HS-27A (cell line): ENCODE results near the gene VAV2.

ENCODE experiments used
- DNase-seq: peaks from one replicate; pipeline ENCODE4 v3.0.0-alpha.2; 2012; ENCODE audit warnings: low read depth, missing footprints

VAV2 gene

DNA sequence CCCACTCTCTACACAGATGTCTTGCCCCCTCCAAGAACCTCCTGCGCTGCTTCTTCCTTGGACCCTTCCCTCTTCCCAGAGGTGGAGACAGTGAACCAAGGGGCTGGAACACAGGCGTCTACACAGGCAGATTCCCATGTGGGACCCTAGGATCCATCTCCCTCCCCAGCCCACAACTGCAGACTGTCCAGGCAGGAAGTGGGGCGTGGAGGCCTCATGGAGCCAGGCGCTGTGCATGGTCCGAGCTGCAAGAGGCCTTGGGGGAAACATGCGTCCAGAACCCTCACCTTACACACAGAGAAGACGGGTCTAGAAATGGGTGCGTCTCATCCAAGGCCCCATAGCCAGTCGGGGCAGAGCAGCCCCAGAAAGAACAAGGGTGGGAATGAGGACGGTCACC is 117.5 kb downstream of the VAV2 start:
- no peak for DNase-seq

DNA sequence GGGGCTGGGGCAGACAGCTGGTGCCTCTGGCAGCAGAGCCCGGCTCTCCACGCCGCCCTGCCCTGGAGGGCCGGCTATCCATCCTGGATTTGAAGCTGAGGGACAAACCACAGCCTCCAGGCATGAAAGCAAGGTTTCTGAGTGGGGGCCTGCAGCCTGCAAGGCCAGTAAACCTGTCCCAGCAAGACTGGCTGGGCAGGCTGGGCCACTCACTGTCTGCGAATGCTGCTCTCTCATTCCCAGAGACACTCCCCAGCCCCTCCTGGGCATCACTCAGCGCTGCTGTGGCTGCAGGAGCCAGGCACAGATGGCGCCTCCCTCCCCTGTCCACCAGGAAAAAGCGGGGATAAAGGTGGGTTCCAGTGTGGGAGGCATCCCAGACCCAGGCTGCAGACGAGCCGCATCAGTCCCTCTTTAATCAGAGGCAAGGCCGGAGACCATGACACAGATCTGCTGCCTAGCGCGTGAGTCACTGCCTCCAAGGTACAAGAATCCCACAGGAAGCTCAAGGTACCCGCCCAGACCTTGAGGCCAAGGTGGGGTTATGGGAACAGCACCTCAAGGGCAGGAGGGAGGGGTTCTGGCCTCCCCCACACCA is 118.0 kb downstream of the VAV2 start:
- DNase-seq = no peak

DNA sequence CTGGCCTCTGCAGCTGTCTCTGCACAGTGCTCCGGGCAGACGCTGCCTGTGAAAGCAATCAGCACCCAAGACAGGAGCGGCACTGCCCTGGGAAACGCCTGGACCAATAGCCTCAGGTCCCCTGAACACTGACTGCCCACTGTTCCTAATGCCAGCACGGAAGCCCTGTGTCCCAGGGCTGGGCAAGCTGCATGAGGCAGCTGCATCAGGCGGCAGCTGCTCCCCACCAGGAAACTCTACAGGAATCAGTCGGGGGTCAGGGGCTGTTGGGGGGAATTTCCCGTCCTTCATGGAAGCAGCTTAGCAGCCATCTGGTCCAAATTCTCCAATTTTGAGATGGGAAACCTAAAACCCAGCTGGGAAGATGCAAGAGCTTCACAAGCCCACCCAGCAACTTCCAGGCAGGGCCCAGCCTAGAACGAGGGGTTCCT is 118.6 kb downstream of the VAV2 start:
- DNase-seq = no peak

DNA sequence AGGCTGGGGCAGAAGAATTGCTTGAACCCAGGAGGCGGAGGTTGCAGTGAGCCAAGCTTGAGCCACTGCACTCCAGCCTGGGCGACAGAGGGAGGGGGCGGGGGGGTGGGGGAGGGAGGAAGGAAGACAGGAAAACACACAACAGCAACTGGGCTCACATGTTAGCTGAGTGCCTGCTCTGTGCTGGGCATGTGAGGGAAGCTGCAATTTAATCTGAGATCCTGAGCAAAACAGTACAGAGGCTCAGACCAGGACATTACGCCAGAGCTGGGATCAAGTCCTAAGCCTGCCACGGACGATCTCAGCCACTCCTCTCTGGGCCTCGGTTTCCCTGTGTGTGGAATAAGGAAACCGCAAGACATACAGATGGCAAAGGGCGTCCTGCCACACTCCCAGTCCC is 119.1 kb downstream of the VAV2 start:
- DNase-seq = no peak

DNA sequence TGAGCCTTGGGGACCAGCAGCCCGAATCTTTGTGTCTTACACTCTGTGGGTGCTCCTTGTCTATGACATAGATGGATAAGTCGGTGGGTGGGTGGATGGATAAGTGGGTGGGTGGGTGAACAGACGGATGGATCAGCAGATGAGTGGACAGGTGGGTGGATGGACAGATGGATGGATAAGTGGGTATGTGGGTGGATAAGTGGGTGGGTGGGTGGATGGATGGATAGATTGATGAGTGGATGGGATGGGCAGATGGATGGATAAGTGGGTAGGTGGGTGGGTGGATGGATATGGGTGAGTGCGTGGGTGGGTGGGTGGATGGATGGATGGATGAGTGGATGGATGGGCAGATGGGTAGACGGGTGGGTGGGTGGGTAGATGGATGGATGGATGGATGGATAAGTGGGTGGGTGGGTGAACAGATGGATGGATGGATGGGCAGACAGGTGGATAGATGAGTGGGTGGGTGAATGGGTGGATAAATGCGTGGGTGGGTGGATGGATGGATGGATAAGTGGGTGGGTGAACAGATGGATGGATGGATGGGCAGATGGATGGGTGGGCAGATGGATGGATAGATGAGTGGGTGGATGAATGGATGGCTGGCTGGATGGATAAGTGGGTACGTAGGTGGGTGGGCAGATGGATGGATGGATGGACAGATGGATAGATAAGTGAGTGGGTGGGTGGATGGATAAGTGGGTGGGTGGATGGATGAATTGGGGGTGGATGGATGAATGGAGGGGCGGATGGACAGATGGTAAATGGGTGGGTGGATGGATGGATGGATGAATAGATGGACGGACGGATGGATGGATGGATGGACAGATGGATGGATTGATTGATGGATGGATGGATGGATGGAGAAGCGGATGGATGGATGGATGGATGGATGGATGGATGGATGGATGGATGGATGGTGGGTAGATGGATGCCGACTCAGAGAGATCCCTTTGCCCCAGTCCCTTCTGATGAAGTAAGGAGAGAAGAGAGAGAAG is 121.2 kb downstream of the VAV2 start:
- no peak for DNase-seq

DNA sequence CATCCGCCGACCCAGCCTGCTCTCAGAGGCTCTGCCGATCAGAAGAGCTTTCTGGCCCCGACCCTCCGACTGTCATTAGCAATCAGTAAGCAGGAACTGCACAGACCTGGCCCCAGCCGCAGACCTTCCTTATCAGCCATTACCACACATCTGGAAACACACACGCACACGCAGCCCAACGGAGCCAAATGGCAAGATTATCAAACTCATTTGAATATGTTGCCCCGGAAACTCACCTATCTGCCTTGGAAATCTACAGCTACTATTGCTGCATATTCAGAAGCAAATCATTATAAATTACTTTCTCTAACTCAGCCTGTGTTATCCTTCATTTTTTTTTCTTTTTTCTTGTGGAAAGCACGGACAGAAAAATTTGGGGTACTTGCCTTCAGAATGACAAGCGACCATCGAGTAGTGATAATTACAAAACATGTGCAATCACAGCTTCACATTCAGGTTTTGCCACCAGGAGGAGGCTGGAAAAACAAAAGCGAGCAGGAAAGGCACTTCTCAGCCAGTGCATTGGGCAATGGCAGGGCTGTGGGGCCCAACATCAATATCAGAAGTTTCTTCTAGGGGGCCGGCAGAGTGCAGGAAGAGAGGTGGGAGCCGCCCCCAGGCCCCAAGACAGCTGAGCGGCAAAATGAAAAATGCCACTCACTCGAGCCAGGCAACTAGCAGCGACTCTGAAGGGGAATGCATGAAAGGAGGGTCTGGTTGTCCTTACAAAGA is 122.3 kb downstream of the VAV2 start:
- DNase-seq = no peak

DNA sequence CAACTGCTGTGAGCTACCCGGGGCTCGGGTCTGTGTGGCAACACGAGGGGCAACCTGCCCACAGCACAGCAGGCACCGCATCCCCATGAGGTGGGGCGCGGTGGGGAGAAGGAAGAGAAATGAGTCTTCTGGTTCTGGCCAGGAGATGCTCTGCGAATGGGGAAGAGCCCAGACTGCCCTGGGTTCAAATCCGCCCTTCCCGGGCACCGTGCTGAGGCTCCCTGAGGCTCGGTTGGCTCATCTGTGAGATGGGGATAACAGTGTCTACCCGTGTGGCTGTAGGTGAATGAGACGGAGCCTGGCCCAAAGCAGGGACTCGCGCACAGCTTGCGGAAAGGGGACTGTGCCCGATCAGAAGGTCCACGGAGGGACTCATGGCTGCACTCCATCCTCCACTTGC is 123.9 kb downstream of the VAV2 start:
- DNase-seq = no peak

DNA sequence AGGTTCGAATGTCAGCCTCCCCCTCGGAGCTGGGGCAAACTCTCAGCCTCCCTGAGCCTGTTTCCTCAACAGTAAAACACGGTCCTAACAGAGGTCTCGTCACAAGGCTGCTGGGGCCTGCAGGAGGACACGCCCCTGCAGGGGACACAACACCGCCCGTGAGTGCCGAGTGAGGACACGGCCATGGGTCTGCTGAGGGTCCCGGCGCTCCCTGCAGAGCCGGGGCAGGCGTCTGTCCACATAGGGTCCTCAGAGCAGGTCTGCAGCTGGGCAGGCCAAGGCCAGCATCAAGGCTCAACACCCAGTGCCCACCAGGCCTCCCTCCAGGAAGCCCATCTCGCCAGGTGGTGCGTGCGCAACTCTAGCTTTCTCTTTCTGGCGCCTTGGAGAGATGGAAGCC is 125.2 kb downstream of the VAV2 start:
- no peak for DNase-seq

DNA sequence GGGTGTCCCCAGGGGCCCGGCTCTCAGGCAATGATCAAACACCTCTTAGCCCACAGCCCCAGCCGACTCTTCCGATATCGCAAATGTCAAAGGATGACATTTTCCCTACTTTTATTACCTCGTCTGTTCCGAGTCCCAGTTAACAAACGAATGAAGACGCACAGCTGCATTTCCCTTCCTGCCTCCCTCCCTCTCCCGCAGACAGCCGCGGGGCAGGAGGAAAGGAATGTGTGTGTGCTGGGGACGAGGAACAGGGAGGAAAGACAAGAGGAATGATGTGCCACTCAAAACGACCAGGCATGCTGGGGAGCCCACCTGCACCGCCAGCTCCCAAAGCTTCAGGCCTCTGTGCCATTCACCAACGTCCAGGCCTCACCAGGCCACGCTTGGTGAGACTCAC is 128.1 kb downstream of the VAV2 start:
- no peak for DNase-seq

DNA sequence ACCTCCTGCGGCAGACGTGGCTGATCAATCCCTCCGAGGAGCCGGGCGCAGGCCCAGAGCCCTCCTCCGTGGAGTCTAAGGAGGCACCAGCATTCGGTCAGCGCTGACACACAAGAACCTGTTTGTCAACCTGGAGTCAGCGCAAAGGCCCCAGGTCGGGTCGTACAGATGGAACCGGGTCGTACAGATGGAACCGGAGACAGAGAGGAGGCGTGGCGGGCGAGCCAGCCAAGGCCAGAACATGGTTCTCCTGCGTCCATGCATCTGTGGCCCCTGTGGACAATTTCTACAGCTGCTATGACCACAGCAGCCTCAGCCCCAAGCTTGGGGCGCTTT is 128.9 kb downstream of the VAV2 start:
- no peak for DNase-seq

DNA sequence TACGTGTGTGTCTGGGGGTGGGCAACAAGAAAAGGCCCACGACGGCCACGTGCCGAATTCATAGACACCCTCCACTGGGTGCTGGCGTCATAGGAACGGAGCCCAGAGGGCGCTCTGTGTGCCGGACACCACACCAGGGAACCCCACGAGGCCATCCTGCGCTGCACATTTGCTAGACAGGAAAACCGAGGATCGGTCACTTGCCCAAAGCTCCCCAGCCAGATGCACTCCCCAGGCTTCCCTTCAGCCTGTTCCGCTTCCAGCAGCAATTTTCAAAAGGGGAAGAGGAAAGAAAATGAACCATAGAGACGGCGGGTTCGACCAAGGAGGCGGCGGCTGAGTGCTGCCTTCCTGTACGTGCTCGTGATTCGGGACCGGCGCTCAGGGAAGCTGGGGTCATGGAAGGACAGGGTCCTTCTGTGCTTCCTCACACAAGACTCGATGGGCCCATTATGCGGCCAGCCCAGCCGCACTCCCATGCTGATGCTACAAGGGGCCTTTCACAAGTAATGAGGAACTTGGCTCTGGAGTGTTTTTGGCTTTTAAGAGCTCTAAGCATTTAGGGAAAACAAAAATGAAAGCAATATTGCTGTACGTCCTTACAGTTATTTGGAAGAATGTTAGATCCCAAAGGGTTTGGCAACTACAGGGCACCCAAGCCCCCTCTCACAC is 129.4 kb downstream of the VAV2 start:
- no peak for DNase-seq

DNA sequence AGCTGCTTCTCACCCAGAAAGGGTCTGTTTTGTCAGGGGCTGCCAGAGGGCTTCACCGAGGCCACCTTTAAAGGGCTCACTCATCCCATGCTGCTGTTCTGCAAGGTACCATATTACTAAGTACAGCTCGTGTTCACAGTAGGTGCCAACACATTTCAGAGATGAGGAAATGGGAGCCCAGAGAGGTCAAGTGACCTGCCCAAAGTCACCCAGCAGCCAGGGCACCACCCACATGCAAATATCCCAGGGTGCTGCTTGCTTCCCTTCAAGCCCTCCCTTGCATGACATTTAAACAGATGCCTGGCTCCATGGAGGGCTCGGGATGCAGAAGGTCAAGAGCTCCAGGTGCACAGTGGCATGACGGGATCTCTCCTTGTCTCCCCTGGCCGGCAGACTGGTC is 130.4 kb downstream of the VAV2 start:
- no peak for DNase-seq

DNA sequence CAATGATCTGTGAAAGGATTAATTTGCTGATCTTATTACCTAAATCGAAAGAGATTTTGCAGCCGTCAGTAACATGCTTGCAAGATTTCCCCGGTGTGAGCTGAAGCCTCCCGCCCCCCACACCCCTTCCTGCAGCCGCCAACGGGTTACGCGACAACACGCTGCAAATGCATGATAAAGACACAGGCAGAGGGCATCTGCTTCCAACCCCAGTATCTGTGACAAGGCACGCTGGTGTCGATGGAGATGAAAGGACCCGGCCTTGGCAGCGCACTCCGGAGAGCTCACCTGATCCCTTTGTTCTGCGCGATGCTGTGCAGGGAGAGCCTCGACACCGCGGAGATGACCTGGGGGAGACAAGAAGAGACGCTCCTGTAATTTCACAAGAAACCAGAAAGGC is 131.0 kb downstream of the VAV2 start:
- DNase-seq = no peak

DNA sequence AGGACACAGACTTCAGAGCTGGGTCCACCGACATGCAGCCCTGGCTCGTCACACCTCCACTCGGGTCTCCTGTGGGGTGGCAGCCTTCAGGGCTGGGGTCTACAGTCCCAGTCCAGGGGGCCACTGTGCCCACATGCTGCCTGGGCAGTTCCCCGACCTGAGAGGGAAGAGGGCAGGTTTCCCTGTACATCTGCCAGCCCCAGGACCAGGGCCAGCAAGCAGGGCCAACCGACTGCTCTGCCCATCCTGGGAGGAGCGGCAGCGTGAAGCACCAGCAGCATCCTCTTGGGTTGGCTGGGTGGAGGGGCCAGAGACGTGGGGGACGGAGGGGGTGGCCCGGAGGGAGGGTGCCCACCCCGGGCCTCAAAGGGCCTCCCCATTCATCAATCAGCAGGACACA is 133.4 kb downstream of the VAV2 start:
- DNase-seq = no peak

DNA sequence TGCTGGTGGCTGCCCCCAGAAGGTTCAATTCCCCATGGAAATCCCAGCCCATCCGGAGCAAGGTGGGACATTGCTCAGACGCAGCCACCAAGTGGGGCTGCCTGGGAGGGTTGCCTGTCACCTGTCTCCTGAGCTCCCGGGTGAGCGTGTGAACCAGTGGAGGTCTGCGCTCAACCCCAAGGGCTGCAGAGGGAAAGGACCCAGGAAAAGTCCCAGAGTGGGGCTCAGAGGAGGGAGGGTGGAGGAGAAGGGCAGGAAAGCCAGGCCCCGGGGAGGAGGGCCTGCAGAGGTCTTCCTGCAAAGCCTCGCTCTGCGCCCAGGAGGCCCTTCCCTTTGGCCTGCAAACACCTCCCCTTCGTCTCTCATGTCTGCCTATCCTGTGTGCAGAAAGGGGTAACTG is 134.5 kb downstream of the VAV2 start:
- DNase-seq = no peak

DNA sequence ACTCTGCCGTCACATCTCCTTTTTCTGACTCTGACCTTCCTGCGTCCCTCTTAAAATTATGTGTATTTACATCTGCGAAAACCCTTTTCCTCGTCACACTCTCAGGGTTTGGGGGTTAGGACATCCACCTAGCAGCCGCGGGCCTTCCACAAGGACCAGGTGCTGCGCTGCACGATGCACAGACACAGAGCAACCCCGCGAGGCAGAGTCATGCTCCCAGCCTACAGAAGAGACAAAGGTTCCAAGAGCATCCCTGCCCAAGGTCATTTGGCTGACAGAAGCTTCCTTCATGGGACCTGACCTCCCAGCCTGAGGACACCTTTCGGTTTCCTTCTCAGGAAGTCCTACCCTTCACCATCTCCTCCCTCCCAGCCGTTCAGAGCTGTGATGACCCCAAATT is 135.3 kb downstream of the VAV2 start:
- no peak for DNase-seq

DNA sequence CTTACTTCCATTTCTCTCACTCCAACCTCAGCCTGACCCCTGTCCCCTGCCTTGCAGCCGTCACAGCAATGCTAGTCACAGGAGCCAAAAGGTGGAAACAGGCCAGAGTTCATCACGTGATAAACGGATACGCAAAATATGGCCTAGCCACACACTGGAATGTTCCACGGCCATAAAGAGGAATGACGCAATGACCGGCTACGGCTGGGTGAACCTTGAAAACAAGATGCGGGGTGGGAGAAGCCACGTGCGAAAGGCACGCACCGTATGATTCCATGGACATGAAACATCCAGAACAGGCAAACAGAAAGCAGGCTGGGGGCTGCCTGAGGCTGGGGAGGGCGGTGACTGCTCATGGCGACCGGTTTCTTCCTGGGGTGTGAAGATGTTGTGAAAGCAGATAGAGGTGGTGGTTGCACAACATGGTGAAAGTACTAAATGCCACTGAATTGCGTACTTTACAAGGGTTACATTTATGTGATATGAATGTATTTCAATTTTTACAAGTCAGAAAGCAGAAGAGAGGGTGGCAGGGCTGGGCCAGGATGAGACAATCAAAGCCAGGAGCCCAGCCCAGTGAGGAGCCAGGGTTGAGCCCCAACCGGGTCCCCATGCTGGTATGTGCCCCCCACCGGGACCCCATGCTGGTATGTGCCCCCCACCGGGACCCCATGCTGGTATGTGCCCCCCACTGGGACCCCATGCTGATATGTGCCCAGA is 136.2 kb downstream of the VAV2 start:
- no peak for DNase-seq

DNA sequence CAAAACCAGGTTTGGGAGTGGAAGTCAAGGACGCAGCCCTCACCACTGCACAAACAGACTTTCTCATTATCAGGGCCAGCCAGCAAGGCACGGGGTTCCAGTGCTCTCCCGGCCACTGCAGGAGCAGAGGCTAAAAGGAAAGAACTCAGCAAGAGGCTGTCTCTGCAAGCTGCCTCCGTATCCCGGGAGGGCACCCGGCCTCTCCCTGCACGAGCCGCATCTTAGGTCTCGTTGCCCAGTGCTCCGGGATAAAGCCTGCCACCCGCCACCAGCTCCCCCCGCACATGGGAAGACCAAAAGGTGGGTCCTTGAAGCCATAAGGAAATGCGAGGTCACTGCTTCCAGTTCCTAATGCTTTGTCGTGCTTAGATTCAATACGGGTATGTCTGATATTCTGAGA is 136.8 kb downstream of the VAV2 start:
- no peak for DNase-seq

DNA sequence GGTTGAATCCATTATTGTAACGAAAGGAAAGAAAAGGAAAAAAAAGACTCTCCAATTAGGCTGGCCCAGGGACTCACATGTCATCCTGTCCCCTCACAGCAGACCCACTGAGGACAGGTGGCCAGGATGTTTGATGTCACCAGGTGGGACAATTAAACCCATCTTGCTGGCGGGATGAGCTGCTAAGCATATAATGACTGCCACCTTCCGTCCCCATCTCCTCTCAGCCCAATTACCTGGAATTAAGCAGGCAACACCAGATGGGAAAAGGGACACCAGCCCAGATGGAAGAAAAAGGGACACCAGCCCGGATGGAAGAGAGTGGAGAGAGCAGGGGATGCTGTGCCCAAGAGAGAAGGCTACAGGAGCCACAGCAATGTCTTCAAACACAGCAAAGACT is 137.4 kb downstream of the VAV2 start:
- no peak for DNase-seq

DNA sequence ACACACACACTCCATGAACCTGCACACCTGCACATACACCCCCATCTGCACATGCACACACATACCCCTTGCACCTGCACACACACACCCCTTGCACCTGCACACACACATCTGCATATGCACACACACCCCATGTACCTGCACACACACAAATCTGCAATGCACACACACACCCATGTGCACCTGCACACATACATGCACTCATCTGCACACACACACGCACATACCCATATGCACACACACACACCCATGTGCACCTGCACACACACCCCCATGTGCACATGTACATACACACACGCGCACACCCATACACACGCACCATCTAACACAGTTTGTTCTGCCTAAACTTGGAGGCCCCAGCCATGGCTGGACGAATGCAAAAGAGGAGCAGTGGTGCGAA is 138.1 kb downstream of the VAV2 start:
- no peak for DNase-seq

DNA sequence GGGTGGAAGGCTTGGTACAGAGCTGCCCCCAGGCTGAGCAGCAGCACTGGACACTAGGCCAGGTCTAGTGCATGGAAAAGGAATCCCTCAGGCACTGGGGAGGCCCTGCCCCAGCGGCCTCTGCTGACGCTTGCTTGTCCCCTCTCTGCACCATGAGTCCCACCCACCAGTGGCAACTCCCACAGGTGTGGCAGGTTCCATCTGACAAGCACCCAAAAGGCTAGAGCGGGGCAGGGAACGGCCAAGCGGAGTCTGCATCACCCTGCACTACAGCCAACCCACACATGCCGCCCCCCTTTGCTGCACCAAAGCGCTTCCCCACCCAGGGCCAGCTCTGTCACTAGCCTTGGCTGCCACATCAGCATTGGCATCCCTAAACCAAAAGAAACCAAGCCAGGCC is 138.8 kb downstream of the VAV2 start:
- DNase-seq = no peak

DNA sequence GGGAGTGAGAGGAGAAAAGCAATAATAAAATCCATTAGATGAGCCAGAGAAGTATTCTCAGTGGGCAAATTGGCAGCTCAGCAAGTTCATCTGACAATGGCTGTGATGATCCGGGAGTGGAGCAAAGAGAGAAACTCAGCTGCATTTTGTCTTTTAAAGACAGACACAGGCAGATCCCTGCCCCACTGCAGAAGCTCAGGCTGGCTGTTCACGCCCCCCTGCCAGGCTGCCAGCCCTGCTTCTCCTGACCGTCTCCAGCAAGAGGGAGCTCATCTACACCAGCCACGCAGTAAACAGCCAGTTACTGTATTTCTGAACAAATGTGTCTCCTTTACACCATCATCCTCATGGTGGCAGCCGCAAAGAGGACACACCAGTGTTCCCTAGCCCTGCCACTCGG is 139.7 kb downstream of the VAV2 start:
- no peak for DNase-seq
